Psoas muscle (tissue), 8 donors: ENCODE data around the gene CFTR. TPM values are rescaled to one million over a fixed set of nuclear protein-coding genes. Genes with fewer than 3 reads are reported as not detected.

Experiments used
- ATAC-seq, 4 donors: fragments of 200-7000 bp; cut with Tn5 transposase; one replicate each; pipeline ENCODE4 v1.9.1; 2020; ENCODE audit warnings: moderate library complexity in 3 of 4, mild to moderate bottlenecking in 2 of 4
- DNase-seq, 2 donors: peaks; one replicate each; pipeline ENCODE4 v3.0.0-alpha.2; 2020
- H3K27ac ChIP-seq: fragments of 200-600 bp; one replicate; pipeline ENCODE4 v1.8.0; 2022
- H3K27me3 ChIP-seq, 3 donors: fragments of 200-600 bp in 1 of 3; one replicate each; pipeline versions ENCODE4 v1.6.1 to v1.8.0; 2013 to 2022; ENCODE audit warnings: low read length in 2 of 3, mild to moderate bottlenecking in 2 of 3, moderate library complexity in 1 of 3; ENCODE audit not compliant: insufficient read depth in 3 of 3
- H3K36me3 ChIP-seq, 2 donors: fragments of 200-600 bp in 1 of 2; one replicate each; pipeline versions ENCODE4 v1.6.1 to v1.8.0; 2013 to 2022; ENCODE audit warnings: low read depth in 1 of 2, mild to moderate bottlenecking in 1 of 2, moderate library complexity in 1 of 2; ENCODE audit not compliant: insufficient read depth in 1 of 2
- H3K4me1 ChIP-seq: fragments of 200-600 bp; one replicate; pipeline ENCODE4 v1.8.0; 2022
- H3K4me3 ChIP-seq: fragments of 200-600 bp; one replicate; pipeline ENCODE4 v1.8.0; 2022; ENCODE audit warnings: mild to moderate bottlenecking
- H3K9me3 ChIP-seq: fragments of 200-600 bp; one replicate; pipeline ENCODE4 v1.8.0; 2022
- CTCF ChIP-seq: fragments of 200-600 bp; IDR thresholded peaks from one replicate; pipeline ENCODE4 v1.8.0; 2022; ENCODE audit warnings: antibody characterized with exemption
- WGBS, 3 donors: extraction: QIAGEN DNeasy Blood & Tissue Kit; methylation state at CpG; one replicate each; pipeline versions ENCODE4 v1.1.6 to v1.1.7; 2013; 5-methylcytosine and 5-hydroxymethylcytosine counted together
- intact Hi-C, 2 donors: fragments of 100-400 bp; cut with DNase I; formaldehyde crosslinking; loops; one replicate each; pipeline versions ENCODE4 v1.11.0 to v1.14.2; 2022
- polyA plus RNA-seq, 3 donors: library from polyadenylated mRNA; stranded (reverse); fragments of 200-250 nt; gene quantifications; one replicate each; pipeline ENCODE4 v1.2.3, GENCODE V29; 2013
- total RNA-seq, 4 donors: library from RNA; stranded (reverse); fragmentation: NEBNext Ultra II Directional in 2 of 4; extraction: Animal tissue kit (Norgen Biotek cat#: 25700) in 2 of 4; gene quantifications; one replicate each; pipeline versions ENCODE4 v1.2.1 to v1.2.4, GENCODE V29; 2021 to 2023
- donor health status: healthy with polysubstance abuse.
- donor health status: DM: no; HTN: no; CAD: no; lungs with moderate emphysema.
- donor health status: Bipolar disorder and iron deficiency.
- donor health status: healthy.
- donor health status: DM: yes; HTN: yes; CAD: no.
- donor health status: DM: no; HTN: no; CAD: no.
- donor health status: DM: no; HTN: no; CAD: no.
- donor health status: DM: yes; HTN: yes; CAD: no.

The CFTR gene
- total and polyA plus RNA-seq, 7 donors, result 0.01 to 0.06 TPM; not detected in 5

GRCh38 chr7:117716707-117717299 is 237.0 kb downstream of the CFTR start:
- Histone ChIP-seq H3K4me3 (no peak overlapping the region), H3K9me3 (no peaks in the 10 kb centered on the region), H3K27ac (no peak overlapping the region), H3K27me3 (no peaks in the 10 kb centered on the region), H3K36me3 (no peaks in the 10 kb centered on the region), H3K4me1 (no peaks in the 10 kb centered on the region)
- no peak for ATAC-seq
- intact Hi-C loops, result no loop called here
- no peak for DNase-seq
- WGBS, 3 donors, result 72 to 95% (median 75%) methylated on average over 4 to 5 of the region's 5 CpGs
- no peak for TF ChIP-seq CTCF

DNA sequence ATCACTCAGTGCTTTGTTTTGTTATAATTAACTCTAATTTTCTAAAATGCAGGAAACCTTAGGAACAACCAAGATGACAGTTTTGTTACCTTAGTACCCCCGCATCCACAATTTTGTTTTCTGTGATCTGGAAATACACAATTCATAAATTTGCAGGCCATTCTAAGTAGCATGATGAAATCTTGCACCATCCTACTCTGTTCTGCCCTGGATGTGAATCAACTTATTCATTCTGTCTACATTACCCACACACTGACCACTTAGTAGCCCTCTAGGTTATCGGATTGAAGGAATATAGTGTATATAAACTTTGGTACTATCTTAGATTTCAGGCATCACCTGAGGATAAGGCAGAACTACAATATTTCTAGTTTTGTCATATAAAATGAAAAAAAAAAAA is 237.5 kb downstream of the CFTR start:
- H3K27me3 ChIP-seq, result no peaks in the 10 kb centered on the region
- ATAC-seq (no peak), DNase-seq (no peak)
- H3K9me3 ChIP-seq, result no peaks in the 10 kb centered on the region
- no peak overlapping the region for H3K4me3 ChIP-seq
- no peak overlapping the region for H3K27ac ChIP-seq
- H3K36me3 ChIP-seq, result no peaks in the 10 kb centered on the region
- no peaks in the 10 kb centered on the region for H3K4me1 ChIP-seq
- 92 to 95% (median 93%) methylated on average over 2 of the region's 2 CpGs for WGBS, 3 donors
- TF ChIP-seq CTCF, result no peak
- intact Hi-C loops, result no loop called here

Other genes with a start within 250 kb of the CFTR start
- under 1 TPM in 1 of 4 donors, not detected in 3; 0.47 TPM for gene WNT2, start 157.0 kb upstream of the CFTR start, total RNA-seq
- under 1 TPM in 2 of 3 donors, not detected in 1; 0.01 to 0.03 TPM for gene WNT2, start 157.0 kb upstream of the CFTR start, polyA plus RNA-seq
- gene ASZ1, start 52.5 kb upstream of the CFTR start, total RNA-seq, result not detected
- not detected for gene ASZ1, start 52.5 kb upstream of the CFTR start, polyA plus RNA-seq